22Rv1 (cell line): Measurements from ENCODE around the gene RUSC1.

ENCODE experiments used
- ZFX ChIP-seq: fragments of 450-650 bp; IDR thresholded peaks from 2 replicates; pipeline ENCODE4 v1.6.1; 2017; ENCODE audit warnings: antibody characterized with exemption, borderline replicate concordance
- TF ChIP-seq, protein P1 (sequence below): fragments of 450-650 bp; IDR thresholded peaks from 2 replicates; pipeline ENCODE4 v1.5.1; 2017; ENCODE audit warnings: mild to moderate bottlenecking

DNA sequence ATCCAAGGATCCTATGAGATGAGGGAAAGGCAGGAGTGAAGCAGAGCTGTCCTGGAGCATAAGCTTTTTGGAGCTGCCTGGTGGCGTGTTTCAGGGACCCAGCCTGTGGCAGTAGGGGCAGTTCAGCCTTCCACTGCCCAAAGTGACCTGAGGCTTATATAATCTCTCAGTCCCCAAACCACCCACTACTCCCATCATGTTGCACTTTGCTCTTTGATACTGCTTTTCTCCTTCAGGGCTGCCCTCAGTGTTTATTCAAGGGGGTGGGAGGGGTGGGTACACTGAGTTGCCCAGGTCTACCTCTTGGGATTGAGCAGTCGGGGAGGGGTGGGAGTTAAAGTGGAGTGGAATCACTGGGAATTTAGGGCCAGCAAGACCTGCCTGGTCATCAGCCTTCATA, 34.1 kb upstream of the RUSC1 start:
- TF ChIP-seq, protein P1, sequence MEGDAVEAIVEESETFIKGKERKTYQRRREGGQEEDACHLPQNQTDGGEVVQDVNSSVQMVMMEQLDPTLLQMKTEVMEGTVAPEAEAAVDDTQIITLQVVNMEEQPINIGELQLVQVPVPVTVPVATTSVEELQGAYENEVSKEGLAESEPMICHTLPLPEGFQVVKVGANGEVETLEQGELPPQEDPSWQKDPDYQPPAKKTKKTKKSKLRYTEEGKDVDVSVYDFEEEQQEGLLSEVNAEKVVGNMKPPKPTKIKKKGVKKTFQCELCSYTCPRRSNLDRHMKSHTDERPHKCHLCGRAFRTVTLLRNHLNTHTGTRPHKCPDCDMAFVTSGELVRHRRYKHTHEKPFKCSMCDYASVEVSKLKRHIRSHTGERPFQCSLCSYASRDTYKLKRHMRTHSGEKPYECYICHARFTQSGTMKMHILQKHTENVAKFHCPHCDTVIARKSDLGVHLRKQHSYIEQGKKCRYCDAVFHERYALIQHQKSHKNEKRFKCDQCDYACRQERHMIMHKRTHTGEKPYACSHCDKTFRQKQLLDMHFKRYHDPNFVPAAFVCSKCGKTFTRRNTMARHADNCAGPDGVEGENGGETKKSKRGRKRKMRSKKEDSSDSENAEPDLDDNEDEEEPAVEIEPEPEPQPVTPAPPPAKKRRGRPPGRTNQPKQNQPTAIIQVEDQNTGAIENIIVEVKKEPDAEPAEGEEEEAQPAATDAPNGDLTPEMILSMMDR, result no peak
- no peak for TF ChIP-seq ZFX
